Measurements from ENCODE around the gene RASL10A. TPM values are rescaled to one million over a fixed set of nuclear protein-coding genes. Genes with fewer than 3 reads are reported as not detected.

The RASL10A gene
- total RNA-seq, 1 experiment from 2014 or later, result not detected

DNA sequence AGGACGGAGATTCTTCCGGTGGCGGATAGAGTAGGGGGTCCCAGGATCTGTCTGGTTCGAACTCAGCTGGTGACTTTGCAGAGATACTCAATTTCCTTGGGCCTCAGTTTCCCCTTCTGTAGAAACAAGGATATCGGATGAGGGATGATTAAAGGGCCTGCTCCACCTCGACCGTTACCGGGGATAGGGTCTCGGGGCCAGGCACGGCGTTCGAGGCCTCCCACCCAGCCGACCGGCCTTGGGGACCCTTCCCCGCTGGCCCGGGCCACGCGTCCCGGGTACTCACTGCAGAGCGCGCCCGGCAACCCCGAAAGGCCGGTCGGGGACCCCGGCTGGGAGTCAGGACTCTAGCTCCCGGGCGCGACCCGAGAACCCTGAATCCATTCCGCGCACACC is 48.0 kb downstream of the RASL10A start:
- no peaks in the 10 kb centered on the region for H3K9me3 ChIP-seq (ENCODE audit: insufficient read depth, low read depth)
- peaks cover 32% of the 10 kb centered on the region for H3K4me1 ChIP-seq (replicated peaks; ENCODE audit: insufficient read depth)
- TSS peak; percentile 66 for BruUV-seq (replicated peaks)
- peaks cover 20% of the 10 kb centered on the region for H3F3A ChIP-seq (ENCODE audit: insufficient read depth, low read depth)
- CTCF ChIA-PET, result interaction anchor here (0.6 kb wide), 1 partner anchor 36 kb away, joined by 6 read pairs; no protein-coding TSS in a partner anchor
- H3K4me2 ChIP-seq, result peak overlapping the region; percentile 99
- DNase-seq, result no peak
- H3K4me3 ChIP-seq, result peak overlapping the region; percentile 88
- H4K20me1 ChIP-seq (ENCODE audit: insufficient read depth), result peaks cover 37% of the 10 kb centered on the region
- H3K9me2 ChIP-seq (ENCODE audit: insufficient read depth), result no peaks in the 10 kb centered on the region
- H3K27me3 ChIP-seq (ENCODE audit: insufficient read depth, low read depth), result no peaks in the 10 kb centered on the region
- peak overlapping the region; percentile 94 for H3K27ac ChIP-seq
- intact Hi-C loops (cut with micrococcal nuclease; ENCODE audit: unreplicated experiment), result no loop called here
- peaks cover 64% of the 10 kb centered on the region for H3K79me2 ChIP-seq (ENCODE audit: low read depth)
- H2AFZ ChIP-seq, result peak overlapping the region; percentile 82
- H3K36me3 ChIP-seq (ENCODE audit: low read depth), result peaks cover 36% of the 10 kb centered on the region
- POLR2A ChIA-PET (ENCODE audit: unreplicated experiment), result interaction anchor here (0.6 kb wide), 1 partner anchor 12 kb away, joined by 9 read pairs; no protein-coding TSS in a partner anchor
- no peak for TF ChIP-seq CTCF (conservative IDR thresholded peaks at IDR 0.05)
- TF ChIP-seq EZH2 (IDR thresholded peaks at IDR 0.05; ENCODE audit: low read depth), result no peak

DNA sequence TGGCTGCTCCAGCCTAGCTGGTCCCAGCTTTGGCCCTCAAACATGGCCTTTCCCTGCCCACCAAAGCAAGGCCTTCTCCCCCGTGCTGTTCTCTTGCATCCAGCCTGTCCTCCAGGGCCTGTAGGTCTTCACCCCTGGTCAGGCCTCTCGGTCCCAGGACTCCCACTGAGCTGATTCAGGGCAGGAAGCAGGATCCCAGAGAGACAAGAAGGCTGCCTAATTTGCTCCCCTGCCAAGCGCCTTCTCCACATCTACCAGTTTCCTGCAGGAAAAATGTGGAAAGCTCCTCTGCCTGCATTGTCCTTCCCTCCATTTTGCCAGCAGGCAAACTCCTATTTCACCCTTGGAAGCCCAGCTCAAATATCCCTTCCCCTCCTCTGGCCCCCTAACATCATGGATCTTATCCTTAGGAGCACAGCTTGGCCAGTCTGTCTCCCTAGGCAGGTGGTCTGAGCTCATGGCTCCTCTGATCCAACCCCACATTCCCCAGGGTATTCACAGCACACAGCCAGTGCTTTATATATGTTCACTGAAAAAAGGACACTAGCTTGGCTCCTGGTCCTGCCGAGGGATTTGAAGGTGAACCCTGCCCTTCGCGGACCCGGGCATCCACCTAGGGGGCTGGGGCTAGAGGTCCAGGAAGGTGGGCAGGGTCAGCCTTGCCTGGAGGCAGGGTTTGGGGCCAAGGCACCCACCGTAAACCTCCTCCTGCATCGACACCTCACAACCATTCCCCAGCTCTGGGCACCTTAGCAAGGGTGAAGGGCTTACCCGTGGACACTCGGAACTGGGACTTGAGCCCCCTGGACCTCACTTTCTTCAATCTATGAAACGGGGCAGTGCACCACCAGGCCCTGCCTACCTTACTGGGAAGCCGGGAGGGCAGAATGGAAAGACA is 48.7 kb downstream of the RASL10A start:
- H3K9me3 ChIP-seq (ENCODE audit: insufficient read depth, low read depth), result no peaks in the 10 kb centered on the region
- peak overlapping the region; percentile 82 for H2AFZ ChIP-seq
- peaks cover 29% of the 10 kb centered on the region for H3K36me3 ChIP-seq (ENCODE audit: low read depth)
- H4K20me1 ChIP-seq (ENCODE audit: insufficient read depth), result peaks cover 30% of the 10 kb centered on the region
- H3K9me2 ChIP-seq (ENCODE audit: insufficient read depth), result no peaks in the 10 kb centered on the region
- H3K27me3 ChIP-seq (ENCODE audit: insufficient read depth, low read depth), result no peaks in the 10 kb centered on the region
- peak overlapping the region; percentile 88 for H3K4me3 ChIP-seq
- peaks cover 16% of the 10 kb centered on the region for H3F3A ChIP-seq (ENCODE audit: insufficient read depth, low read depth)
- intact Hi-C loops (cut with micrococcal nuclease; ENCODE audit: unreplicated experiment), result no loop called here
- peaks cover 32% of the 10 kb centered on the region for H3K4me1 ChIP-seq (replicated peaks; ENCODE audit: insufficient read depth)
- peak overlapping the region; percentile 99 for H3K4me2 ChIP-seq
- TF ChIP-seq CTCF (conservative IDR thresholded peaks at IDR 0.05) (no peak), EZH2 (IDR thresholded peaks at IDR 0.05; ENCODE audit: low read depth) (no peak)
- H3K79me2 ChIP-seq (ENCODE audit: low read depth), result peaks cover 58% of the 10 kb centered on the region
- ChIA-PET POLR2A (ENCODE audit: unreplicated experiment) (interaction anchor here (0.6 to 0.7 kb wide), 3 partner anchors 13 to 971 kb away, joined by 4 to 9 read pairs (median 6); no protein-coding TSS in a partner anchor), CTCF (no interaction called here)
- no peak for DNase-seq
- BruUV-seq (replicated peaks), result no TSS peak
- peak overlapping the region; percentile 94 for H3K27ac ChIP-seq

- Histone ChIP-seq H3F3A (ENCODE audit: insufficient read depth, low read depth) (peaks cover 14% of the 10 kb centered on the region; the same call in 1 of the 2 replicates), H3K9me3 (ENCODE audit: insufficient read depth, low read depth) (no peaks in the 10 kb centered on the region), H3K4me3 (no peak overlapping the region), H3K9me2 (ENCODE audit: insufficient read depth) (no peaks in the 10 kb centered on the region), H3K4me2 (peak overlapping the region; percentile 99), H3K36me3 (ENCODE audit: low read depth) (peaks cover 20% of the 10 kb centered on the region), H3K27me3 (ENCODE audit: insufficient read depth, low read depth) (no peaks in the 10 kb centered on the region), H3K27ac (no peak overlapping the region), H3K4me1 (replicated peaks; ENCODE audit: insufficient read depth) (peaks cover 24% of the 10 kb centered on the region), H2AFZ (no peak overlapping the region), H3K79me2 (ENCODE audit: low read depth) (peaks cover 49% of the 10 kb centered on the region), H4K20me1 (ENCODE audit: insufficient read depth) (peaks cover 22% of the 10 kb centered on the region)
- ChIA-PET CTCF (no interaction called here), POLR2A (ENCODE audit: unreplicated experiment) (no interaction called here)
- intact Hi-C loops (cut with micrococcal nuclease; ENCODE audit: unreplicated experiment), result no loop called here
- BruUV-seq (replicated peaks), result no TSS peak
- TF ChIP-seq CTCF (conservative IDR thresholded peaks at IDR 0.05), result no peak
- TF ChIP-seq EZH2 (IDR thresholded peaks at IDR 0.05; ENCODE audit: low read depth), result no peak
- DNase-seq, result no peak
Observed at GRCh38 chr22:29265929-29266328, 49.6 kb downstream of the RASL10A start.

Measured in PC-9 (cell line).